GM15510 (cell line): Measurements from ENCODE around the gene PPRC1.

Source experiments
- POLR2A ChIP-seq: IDR thresholded peaks from 3 replicates; pipeline ENCODE4 v1.6.1; 2011; ENCODE audit warnings: borderline replicate concordance; ENCODE audit not compliant: insufficient read length; ENCODE audit errors: extremely low read depth

PPRC1 gene, protein sequence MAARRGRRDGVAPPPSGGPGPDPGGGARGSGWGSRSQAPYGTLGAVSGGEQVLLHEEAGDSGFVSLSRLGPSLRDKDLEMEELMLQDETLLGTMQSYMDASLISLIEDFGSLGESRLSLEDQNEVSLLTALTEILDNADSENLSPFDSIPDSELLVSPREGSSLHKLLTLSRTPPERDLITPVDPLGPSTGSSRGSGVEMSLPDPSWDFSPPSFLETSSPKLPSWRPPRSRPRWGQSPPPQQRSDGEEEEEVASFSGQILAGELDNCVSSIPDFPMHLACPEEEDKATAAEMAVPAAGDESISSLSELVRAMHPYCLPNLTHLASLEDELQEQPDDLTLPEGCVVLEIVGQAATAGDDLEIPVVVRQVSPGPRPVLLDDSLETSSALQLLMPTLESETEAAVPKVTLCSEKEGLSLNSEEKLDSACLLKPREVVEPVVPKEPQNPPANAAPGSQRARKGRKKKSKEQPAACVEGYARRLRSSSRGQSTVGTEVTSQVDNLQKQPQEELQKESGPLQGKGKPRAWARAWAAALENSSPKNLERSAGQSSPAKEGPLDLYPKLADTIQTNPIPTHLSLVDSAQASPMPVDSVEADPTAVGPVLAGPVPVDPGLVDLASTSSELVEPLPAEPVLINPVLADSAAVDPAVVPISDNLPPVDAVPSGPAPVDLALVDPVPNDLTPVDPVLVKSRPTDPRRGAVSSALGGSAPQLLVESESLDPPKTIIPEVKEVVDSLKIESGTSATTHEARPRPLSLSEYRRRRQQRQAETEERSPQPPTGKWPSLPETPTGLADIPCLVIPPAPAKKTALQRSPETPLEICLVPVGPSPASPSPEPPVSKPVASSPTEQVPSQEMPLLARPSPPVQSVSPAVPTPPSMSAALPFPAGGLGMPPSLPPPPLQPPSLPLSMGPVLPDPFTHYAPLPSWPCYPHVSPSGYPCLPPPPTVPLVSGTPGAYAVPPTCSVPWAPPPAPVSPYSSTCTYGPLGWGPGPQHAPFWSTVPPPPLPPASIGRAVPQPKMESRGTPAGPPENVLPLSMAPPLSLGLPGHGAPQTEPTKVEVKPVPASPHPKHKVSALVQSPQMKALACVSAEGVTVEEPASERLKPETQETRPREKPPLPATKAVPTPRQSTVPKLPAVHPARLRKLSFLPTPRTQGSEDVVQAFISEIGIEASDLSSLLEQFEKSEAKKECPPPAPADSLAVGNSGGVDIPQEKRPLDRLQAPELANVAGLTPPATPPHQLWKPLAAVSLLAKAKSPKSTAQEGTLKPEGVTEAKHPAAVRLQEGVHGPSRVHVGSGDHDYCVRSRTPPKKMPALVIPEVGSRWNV (N-terminal part only)

DNA sequence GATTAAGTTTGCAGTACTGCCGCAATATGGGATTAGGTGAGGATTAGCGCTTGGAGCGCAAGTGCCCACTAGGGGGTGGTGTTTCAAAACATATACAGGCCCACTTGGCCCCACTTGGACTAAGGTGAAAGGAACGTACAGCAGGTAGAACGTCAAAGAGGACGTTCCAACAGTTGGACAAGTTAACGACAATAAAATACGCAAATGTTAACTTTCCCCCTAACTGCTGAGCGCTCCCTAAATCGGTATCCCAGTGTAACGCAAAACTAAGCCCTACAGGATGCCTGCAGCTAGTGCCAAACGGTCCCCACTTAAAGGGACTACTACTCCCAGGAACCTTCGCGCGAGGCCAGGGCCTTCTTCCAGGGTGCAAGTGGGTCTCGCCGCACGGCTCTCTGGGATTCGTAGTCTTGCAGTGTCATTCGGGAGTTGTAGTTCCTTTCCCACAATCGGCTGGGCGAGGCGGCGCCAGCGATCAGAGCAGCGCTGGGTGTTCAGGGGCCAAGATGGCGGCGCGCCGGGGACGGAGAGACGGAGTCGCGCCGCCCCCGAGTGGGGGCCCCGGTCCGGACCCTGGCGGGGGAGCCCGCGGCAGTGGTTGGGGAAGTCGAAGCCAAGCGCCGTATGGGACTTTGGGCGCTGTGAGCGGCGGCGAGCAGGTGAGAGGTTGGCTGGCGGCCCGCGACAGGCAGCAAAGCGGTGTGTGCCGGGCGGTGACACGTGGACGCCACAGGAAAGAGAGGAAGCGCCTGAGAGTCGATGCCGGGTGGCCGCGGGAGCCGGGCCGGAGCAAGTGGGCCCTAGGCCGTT is at the start of gene PPRC1:
TSS of gene PPRC1 (plus strand) at position 478 of the 810 bp plus-strand sequence. CDS start at position 507, 29 bp downstream.
- TF ChIP-seq POLR2A = peak; percentile 92

DNA sequence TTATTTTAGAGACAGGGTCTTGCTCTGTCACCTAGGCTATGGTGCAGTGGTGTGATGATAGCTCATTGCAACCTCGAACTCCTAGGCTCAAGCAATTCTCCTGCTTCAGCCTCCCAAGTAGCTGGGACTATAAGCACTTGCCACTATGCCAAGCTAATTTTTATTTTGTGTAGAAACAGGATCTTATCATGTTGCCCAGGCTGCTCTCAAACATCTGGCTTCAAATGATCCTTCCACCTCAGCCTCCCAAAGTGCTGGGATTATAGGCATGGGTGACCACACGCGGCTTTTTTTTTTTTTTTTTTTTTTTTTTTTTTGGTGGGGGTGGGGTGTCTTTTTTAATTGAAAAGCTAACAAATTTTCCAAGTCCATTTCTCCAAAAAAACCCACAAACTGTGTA is 49.3 kb upstream of the PPRC1 start:
- no peak for TF ChIP-seq POLR2A

DNA sequence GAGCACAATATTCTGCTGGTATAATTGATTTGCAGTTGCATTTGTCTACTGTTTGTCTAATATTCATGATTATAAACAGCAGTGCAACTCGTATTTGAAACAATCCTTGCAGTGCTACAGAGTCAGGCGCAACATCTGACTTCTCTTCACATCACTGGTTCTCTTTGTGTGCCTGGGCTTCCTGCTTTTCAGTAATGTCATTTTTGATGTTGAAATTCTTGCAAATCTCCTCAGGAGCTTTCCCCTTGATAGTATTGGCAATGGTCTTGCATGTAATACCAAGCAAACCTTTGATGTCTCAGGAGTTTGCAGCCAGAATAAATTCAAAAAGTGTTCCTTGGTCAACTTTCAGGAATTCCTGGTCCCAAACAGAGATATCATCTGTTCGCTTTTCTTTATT is 47.5 kb upstream of the PPRC1 start:
- TF ChIP-seq POLR2A = no peak

DNA sequence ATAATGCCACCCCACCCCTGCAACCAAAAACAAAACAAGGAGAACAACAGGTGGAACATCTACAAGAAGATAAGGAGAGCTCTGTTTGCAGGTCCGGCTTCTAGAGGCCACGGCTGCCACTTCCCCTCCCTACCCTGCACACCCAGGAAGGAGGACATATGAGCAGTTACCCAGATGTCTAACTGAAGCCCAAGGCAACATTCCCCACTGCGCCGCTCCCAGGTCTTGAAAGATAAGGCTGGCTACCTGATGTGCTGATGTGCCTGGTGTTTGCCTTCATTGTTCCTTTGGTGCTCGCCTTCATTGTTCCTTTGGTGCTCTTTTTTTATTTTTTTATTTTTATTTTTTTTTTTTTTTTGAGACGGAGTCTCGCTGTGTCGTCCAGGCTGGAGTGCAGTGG is 46.6 kb upstream of the PPRC1 start:
- TF ChIP-seq POLR2A = no peak

DNA sequence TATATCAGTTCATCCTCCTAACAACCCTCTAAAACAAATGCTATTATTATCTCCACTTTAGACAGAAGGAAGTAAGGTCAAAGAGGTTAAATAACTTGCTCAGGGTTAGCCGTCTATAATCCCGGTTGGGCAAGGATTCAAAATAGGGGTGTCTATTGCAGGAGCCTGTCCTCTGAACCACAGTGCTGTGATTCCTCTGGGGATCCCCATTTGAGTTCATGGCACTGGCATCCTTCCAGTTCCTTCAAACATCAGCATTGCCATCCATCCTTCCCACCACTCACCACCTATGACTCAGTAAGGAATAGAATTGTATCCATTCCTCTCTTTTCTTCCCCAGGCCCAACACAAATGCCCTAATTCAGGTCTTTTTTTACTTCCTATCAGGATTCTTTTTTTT is 42.1 kb upstream of the PPRC1 start:
- TF ChIP-seq POLR2A = no peak

DNA sequence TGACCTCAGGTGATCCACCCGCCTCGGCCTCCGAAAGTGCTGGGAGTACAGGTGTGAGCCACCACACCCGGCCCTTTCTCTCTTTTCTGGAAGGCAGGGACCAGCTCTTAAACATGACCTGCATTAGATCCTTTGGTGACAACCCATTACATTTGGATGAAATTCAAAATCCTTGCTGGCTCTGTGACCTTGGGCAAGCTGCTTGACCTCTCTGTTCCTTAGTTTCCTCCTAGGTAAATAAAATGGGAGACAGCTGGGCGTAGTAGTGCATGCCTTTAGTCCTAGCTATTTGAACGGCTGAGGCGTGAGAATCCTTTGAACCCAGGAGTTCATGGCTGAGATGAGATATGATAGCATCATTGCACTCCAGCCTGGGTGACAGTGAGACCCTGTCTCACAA is 36.4 kb upstream of the PPRC1 start:
- no peak for TF ChIP-seq POLR2A

DNA sequence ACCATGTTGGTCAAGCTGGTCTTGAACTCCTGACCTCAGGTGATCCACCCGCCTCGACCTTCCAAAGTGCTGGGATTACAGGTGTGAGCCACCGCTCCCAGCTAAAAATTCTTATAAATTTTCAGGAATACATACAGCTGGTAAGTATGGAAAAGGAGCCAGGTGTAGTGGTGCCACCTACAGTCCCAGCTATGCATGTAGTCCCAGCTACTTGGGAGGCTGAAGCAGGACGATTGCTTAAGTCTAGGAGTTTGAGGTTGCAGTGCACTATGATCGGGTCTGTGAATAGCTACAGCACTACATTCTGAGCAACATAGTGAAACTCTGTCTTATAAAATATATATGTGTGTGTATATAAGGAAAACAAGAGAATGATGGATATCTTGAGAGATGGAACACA is 31.7 kb upstream of the PPRC1 start:
- no peak for TF ChIP-seq POLR2A

DNA sequence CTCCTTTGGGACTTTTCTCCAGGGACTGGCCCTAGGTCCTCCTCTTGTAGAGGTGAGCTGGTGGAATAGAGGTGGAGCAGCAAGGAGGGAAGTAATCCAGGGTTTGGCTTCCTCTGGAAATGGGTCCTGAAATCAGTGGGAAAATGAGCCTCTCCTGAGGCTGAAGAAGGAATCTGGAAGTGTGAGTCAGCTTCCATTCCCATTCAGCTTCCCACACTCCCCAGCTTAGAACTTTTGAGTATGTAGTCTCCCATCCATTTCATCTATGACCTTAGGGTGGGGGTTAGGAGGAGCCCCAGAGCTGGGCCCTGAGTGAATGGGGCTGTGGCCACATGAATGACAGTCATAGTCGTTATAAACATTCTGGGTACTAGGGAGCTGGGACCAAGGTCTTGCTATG is 30.4 kb upstream of the PPRC1 start:
- TF ChIP-seq POLR2A = no peak

DNA sequence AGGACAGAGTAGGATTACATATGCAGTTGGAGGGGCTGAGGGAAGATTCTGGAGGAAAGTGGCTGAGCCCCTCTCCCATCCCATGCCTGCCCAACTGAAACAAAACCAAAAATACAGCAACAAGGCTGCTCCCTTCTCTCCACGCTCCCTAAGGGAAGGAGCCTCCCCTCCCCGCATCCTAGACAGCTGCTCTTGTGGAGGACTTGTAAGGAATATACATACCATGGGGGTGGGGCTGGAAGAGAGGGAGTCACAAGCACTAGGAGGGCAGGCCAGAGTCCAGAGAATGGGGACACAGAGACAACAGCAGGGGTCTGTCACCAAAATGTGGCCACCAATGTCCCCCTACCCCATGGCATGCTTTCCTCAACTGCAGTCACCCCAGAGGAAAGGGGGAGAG is 25.8 kb upstream of the PPRC1 start:
- no peak for TF ChIP-seq POLR2A

DNA sequence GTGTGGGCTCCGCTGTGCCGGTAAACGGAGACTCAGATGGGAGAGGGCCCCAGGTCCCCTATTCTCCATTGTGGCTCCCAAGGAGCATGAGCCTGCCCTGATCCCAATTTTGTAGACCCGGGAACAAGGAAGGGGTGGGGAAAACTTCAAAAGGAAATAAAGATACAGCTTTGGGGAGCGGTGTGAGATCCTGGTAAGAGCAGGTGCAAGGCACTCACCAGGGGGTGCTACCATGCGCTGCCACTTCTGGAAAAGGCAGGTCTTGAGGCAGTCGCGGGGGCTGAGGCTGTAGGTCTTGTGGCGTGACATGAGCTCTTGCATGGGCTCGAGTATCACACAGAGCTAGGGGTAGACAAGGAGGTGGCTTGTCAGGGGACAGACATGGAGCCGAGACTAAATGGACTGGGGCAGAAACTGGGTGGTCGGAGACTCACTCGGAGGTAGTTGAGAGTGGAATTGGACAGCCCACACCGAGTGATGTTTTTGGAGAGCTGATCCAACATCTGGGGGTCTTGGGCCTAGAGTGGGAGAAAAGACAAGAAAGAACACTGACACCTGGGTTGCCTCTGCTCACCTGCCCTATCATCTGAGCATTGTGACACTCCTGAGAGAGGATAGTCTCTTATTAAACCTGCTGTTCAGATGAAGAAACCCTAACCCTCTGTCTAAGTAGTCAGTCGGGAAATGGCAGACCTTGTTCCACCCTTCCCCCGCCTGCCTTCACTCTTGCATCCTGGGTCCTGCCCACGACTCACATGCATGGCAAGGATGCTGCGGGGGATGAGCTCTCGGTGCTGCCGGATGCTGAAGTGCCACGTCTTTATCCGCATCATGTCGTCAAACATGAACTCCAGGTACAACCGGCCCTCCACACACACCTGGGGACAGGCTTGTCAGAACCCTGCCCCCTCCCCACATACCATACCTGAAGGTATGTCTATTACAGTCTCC is 23.4 kb upstream of the PPRC1 start:
- TF ChIP-seq POLR2A = no peak

DNA sequence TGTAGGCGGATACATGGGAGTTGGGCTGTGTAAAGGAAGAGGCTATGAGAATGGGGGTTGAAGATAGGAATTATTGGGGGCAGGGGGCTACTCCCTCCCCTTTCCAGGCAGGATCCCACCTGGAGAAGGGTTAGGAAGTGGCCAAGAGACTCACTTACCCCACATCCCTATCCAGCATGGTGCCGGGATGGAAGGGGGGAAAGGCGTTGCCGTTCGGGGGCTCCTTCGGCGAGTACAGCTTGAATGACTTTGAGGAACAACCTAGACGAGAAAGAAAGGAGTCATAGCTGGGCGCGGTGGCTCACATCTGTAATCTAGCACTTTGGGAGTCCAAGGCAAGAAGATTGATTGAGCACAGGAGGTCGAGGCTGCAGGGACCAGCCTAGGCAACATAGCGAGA is 21.6 kb upstream of the PPRC1 start:
- TF ChIP-seq POLR2A = no peak

DNA sequence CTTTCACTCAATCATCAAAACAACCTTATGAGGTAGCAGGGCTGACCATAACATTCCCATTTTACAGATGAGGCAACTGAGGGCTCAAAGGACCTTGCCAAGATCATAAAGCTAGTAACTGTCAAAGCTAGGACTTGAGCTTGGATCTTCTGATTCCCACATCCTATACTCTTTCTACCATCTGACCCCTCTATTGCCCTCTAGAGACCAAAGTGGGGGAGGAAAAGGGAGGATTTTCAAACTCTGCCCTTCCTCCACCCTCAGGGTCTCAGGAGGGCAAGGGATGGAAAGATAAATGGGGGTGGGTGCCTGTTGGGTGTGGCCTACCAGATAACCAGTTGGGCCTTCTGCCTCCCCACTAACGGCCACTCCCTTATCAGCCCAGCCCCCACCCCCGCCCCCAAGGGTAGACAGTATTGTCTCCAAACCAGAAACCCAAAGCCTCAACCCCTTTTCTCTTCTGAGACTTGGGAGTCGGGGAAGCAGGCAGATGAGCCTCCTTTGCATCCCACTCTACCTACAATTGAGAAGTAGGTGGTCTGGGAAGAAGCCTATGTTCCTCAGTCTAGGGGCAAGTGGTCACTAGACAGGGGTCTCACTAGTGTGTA is 20.5 kb upstream of the PPRC1 start:
- no peak for TF ChIP-seq POLR2A
